DND-41 (cell line): Measurements from ENCODE around the gene BRIP1.

Experiments used
- ATAC-seq: fragments of 200-7000 bp; cut with Tn5 transposase; 3 replicates; pipeline ENCODE4 v1.9.1; 2021; ENCODE audit warnings: low read depth; ENCODE audit not compliant: insufficient read depth
- DNase-seq: peaks from one replicate; pipeline ENCODE4 v3.0.0-alpha.2; 2020
- H2AFZ ChIP-seq: 2 replicates; pipeline ENCODE4 v1.6.0; 2012; ENCODE audit warnings: low read depth, low read length
- H3K27ac ChIP-seq: 2 replicates; pipeline ENCODE4 v1.5.1; 2012; ENCODE audit warnings: low read length, inconsistent platforms
- H3K27me3 ChIP-seq: fragments of 200-600 bp; sonication (generic); 2 replicates; pipeline ENCODE4 v1.6.0; 2012; ENCODE audit warnings: low read length, mild to moderate bottlenecking, inconsistent platforms; ENCODE audit not compliant: insufficient read depth, poor library complexity
- H3K36me3 ChIP-seq: 2 replicates; pipeline ENCODE4 v1.5.1; 2012; ENCODE audit warnings: low read length, inconsistent platforms; ENCODE audit not compliant: insufficient read depth
- H3K4me1 ChIP-seq: 2 replicates; pipeline ENCODE4 v1.5.1; 2012; ENCODE audit warnings: mild to moderate bottlenecking, low read length; ENCODE audit not compliant: insufficient read depth
- H3K4me2 ChIP-seq: 2 replicates; pipeline ENCODE4 v1.6.0; 2012; ENCODE audit warnings: mild to moderate bottlenecking, moderate library complexity, low read length, inconsistent platforms; ENCODE audit not compliant: insufficient read depth
- H3K4me3 ChIP-seq, 2 experiments: fragments of 200-600 bp in 1 of 2; shearing (Covaris generic) in 1 of 2; 2 replicates each; pipeline ENCODE4 v1.5.1; 2012 to 2016; ENCODE audit warnings: inconsistent platforms in 2 of 2, low read length in 2 of 2, mild to moderate bottlenecking in 2 of 2, low read depth in 1 of 2, moderate library complexity in 1 of 2
- H3K79me2 ChIP-seq: 2 replicates; pipeline ENCODE4 v1.6.0; 2012; ENCODE audit warnings: low read length, inconsistent platforms; ENCODE audit not compliant: insufficient read depth
- H3K9ac ChIP-seq: 2 replicates; pipeline ENCODE4 v1.6.0; 2012; ENCODE audit warnings: low read depth, mild to moderate bottlenecking, inconsistent platforms, low read length, moderate library complexity
- H3K9me3 ChIP-seq: 2 replicates; pipeline ENCODE4 v1.5.1; 2012; ENCODE audit warnings: low read length, moderate library complexity, mild to moderate bottlenecking, inconsistent platforms; ENCODE audit not compliant: insufficient read depth, severe bottlenecking
- H4K20me1 ChIP-seq: 2 replicates; pipeline ENCODE4 v1.6.0; 2012; ENCODE audit warnings: low read length; ENCODE audit not compliant: insufficient read depth
- CTCF ChIP-seq: IDR thresholded peaks from 2 replicates; pipeline ENCODE4 v1.5.1; 2012; ENCODE audit warnings: borderline replicate concordance, low read length, moderate library complexity, mild to moderate bottlenecking; ENCODE audit not compliant: poor library complexity, severe bottlenecking; ENCODE audit errors: extremely low read depth
- EZH2 ChIP-seq: IDR thresholded peaks from 3 replicates; pipeline ENCODE4 v1.6.1; 2012; ENCODE audit warnings: borderline replicate concordance, low read depth, mild to moderate bottlenecking, moderate library complexity, low read length, inconsistent platforms; ENCODE audit not compliant: severe bottlenecking

Gene BRIP1

GRCh38 chr17:61632826-61633225 lies 230.5 kb downstream of the BRIP1 start:
- no peaks in the 10 kb centered on the region for H3K36me3 ChIP-seq
- H3K9ac ChIP-seq, result no peak overlapping the region
- H2AFZ ChIP-seq, result no peak overlapping the region
- no peaks in the 10 kb centered on the region for H3K9me3 ChIP-seq
- no peak for TF ChIP-seq CTCF
- TF ChIP-seq EZH2, result no peak
- H3K4me1 ChIP-seq, result no peaks in the 10 kb centered on the region
- ATAC-seq (no peak), DNase-seq (no peak)
- no peaks in the 10 kb centered on the region for H3K79me2 ChIP-seq
- H3K4me3 ChIP-seq, result no peak overlapping the region
- H4K20me1 ChIP-seq, result no peaks in the 10 kb centered on the region
- H3K27ac ChIP-seq, result no peak overlapping the region
- H3K4me2 ChIP-seq, result no peak overlapping the region
- no peaks in the 10 kb centered on the region for H3K27me3 ChIP-seq

- Histone ChIP-seq H3K27me3 (no peaks in the 10 kb centered on the region), H4K20me1 (no peaks in the 10 kb centered on the region), H3K36me3 (no peaks in the 10 kb centered on the region), H3K79me2 (no peaks in the 10 kb centered on the region), H3K4me2 (no peak overlapping the region), H3K9ac (no peak overlapping the region), H3K4me1 (no peaks in the 10 kb centered on the region), H3K27ac (no peak overlapping the region), H2AFZ (no peak overlapping the region), H3K9me3 (no peaks in the 10 kb centered on the region), H3K4me3 (no peak overlapping the region)
- TF ChIP-seq EZH2, result no peak
- no peak for TF ChIP-seq CTCF
- ATAC-seq, result no peak
- DNase-seq, result no peak
Measured at GRCh38 chr17:61631800-61632199, 231.5 kb downstream of the BRIP1 start.
